COLO668 (cell line): ENCODE data around the gene HAUS3.
"Not testable (repeated sequence)": the region's sequence is repeated elsewhere in the genome, so short reads cannot be mapped to it uniquely, and the experiment has no call there.

Experiments used
- DNase-seq: peaks from one replicate; lab custom pipeline; 2025; ENCODE audit not compliant: unreplicated experiment; lab: John Stamatoyannopoulos, UW

The HAUS3 gene

DNA sequence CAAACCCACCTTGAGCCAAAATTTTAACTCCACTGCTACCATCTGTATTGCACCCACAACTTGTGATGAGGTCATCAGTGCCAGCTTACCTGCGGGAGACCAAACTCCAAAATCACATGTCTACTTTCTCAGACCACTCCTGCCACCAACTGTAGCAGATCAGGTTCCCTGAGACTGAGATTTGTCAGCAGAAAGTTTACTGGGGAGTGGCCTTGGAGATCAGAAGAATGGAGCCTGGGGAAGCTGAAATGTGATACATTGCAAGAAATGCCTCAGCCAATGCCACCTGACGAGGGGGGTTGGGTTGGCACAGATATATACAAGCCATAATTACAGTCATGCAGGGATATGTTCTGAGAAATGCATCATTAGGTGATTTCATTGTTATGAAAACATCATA lies 19.1 kb downstream of the HAUS3 start:
- DNase-seq, result no peak

- DNase-seq, result not testable (repeated sequence)
These were observed 20.5 kb downstream of the HAUS3 start for GRCh38 chr4:2221378-2221777.

GRCh38 chr4:2220016-2220630 lies 21.8 kb downstream of the HAUS3 start:
- DNase-seq, result peak; percentile 75

GRCh38 chr4:2219233-2219760 lies 22.6 kb downstream of the HAUS3 start:
- no peak for DNase-seq

DNA sequence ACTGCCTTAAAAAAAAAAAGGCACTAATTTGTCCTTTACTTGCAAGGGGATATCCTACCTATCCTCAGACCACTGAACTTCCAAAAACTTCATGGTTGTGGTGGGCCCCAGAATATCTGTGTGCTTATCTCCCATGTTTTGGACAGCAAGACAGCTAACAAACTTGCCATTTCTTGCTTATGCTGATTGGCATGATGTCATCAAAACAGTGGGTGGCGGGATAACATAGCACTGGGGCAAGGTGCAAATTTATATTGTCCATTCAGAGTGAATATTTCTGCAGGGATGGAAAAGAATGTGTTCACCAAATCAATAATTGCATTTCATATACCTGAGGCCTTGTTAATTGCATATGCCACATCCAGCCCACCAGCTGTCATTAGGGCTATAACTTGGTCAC lies 23.5 kb downstream of the HAUS3 start:
- DNase-seq, result no peak

GRCh38 chr4:2217726-2218125 lies 24.2 kb downstream of the HAUS3 start:
- DNase-seq, result no peak

- DNase-seq, result no peak
These were observed 29.1 kb downstream of the HAUS3 start for GRCh38 chr4:2212831-2213230.

GRCh38 chr4:2202789-2203188 lies 39.1 kb downstream of the HAUS3 start:
- not testable (repeated sequence) for DNase-seq

DNA sequence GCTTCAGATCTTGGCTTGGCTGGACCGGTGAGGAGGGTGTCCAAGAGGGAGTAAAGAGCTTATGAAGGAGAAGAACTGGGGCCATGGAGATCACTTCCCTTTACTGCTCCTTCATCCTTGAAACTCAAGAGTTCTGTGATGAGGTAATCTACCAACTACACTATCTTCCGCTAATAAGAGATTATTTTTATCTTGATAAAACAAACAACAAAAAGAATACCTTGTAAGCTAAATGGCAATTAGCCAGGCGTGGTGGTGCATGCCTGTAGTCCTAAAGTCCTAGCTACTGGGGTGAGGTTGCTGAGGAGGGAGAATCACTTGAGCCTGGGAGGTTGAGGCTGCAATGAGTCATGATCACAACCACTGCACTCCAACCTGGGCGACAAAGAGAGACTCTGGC lies 47.4 kb downstream of the HAUS3 start:
- DNase-seq, result no peak

- DNase-seq, result no peak
These were observed 48.6 kb downstream of the HAUS3 start for GRCh38 chr4:2193326-2193725.

- DNase-seq, result no peak
These were observed 55.1 kb downstream of the HAUS3 start for GRCh38 chr4:2186865-2187172.

DNA sequence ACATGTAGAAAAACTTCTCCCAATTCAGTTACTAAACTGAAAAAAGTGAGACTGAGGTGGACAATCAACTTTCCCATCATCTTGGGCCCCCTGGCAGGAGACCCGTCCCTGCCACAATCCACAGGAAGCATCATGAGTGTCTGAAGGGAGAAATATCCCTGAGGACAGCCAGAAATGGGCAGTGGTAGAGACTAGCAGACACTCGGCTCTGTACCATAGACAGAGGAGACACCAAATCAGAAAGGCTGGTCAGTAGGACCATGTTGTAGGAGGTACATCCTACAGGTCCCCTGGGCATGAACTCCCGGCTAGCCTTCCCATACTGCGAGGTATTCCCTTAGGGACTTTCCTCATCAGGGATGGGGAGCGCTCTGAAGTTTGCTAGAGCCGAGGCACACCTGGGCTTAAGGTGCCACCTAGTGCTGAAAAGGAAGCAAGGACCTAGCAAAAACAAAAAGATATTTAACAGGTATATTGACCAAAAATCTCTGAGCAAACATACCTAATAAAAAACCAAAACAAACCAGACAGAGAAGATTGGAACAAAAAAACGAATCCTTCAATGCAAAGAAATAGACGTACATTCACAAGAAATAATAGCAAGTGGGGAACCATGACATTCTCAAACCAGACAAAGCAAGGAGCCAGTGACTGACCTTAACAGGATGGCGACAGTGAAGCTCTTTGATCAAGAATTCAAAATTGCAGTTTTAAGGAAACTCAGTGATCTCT lies 55.6 kb downstream of the HAUS3 start:
- DNase-seq, result peak; percentile 36

GRCh38 chr4:2183394-2183793 lies 58.5 kb downstream of the HAUS3 start:
- DNase-seq, result no peak

- no peak for DNase-seq
These were observed 58.9 kb downstream of the HAUS3 start for GRCh38 chr4:2182994-2183393.

DNA sequence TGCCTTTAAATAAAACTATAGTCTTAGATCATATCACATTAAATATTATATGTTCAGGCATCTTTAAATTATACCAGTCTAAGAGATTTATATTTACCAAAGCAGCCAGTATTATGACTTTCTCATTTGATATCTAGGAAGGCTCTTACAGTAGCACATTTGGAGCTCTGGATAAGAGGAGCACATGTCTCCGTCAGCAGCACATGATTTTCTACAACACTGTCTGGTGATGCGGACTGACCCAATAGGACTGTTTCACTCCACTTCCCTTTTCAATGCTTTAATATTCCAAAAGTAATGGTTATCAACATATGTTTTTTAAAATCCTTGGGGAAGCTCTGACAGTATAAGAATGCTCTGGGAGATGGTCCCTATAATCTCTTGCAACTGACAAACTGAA lies 61.5 kb downstream of the HAUS3 start:
- DNase-seq, result no peak

DNA sequence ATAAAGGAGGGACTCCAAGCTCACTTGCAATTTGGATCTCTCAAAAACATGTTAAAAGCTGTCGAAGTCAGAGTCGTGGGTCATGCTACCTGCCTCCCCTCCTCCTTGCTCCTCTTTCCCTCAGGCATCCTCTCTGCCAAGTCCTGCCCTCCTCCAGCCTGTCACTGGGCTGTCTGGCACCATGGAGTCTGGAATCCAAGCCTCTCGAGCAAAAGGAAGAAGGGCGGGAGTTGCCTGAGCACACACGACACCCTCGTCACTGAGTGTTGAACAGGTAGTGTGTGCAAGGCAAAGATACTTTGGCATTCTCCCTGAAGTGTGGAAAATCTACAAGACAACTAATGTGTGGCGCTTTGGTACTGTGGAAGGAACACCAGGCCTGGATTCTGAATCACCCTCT lies 62.2 kb downstream of the HAUS3 start:
- DNase-seq, result no peak

- DNase-seq, result no peak
These were observed 62.9 kb downstream of the HAUS3 start for GRCh38 chr4:2178986-2179385.
